K562 (cell line): ENCODE measurements around the gene ARHGAP26. TPM values are rescaled to one million over a fixed set of nuclear protein-coding genes. Genes with fewer than 3 reads are reported as not detected.

Experiments used
- ATAC-seq: fragments of 200-7000 bp; cut with Tn5 transposase; 3 replicates; pipeline ENCODE4 v1.9.1; 2020; ENCODE audit warnings: moderate library complexity
- BruUV-seq: library from RNA; stranded (reverse); fragments of 400-500 nt; replicated peaks from 2 replicates; lab custom pipeline; 2021; lab: Mats Ljungman, UMichigan
- CTCF ChIA-PET: fragments of 300-600 bp; formaldehyde crosslinking; extraction: SDS; loops from one replicate; lab custom pipeline; 2021; ENCODE audit warnings: low intra/inter-chr PET ratio; lab: Yijun Ruan, JAX
- POLR2A ChIA-PET: fragments of 300-600, 350-650 bp; sonication (Branson Sonifier 250); formaldehyde crosslinking; extraction: SDS; loops from one replicate; lab custom pipeline; 2021; ENCODE audit warnings: antibody characterized with exemption, inconsistent platforms; lab: Yijun Ruan, JAX
- DNase-seq, 4 experiments: peaks; one replicate each; pipeline versions ENCODE4 v3.0.0 to v3.0.0-alpha.2; 2011 to 2018; ENCODE audit warnings: low spot score in 3 of 4, mixed read lengths in 3 of 4; ENCODE audit errors: extremely low read depth in 1 of 4
- FAIRE-seq: peaks from 2 replicates; lab custom pipeline; 2011; peaks lifted over from hg19 to GRCh38; lab: Jason Lieb, UNC
- H2AFZ ChIP-seq: 2 replicates; pipeline ENCODE4 v1.6.0; 2011; ENCODE audit warnings: low read depth, low read length, control low read depth, inconsistent platforms
- H3K27ac ChIP-seq: fragments of 200-600 bp; 3 replicates; pipeline ENCODE4 v1.8.0; 2011; ENCODE audit warnings: low read depth, mild to moderate bottlenecking, control low read depth, inconsistent platforms, low read length, moderate library complexity, mixed read lengths; ENCODE audit errors: extremely low read depth
- H3K27me3 ChIP-seq, 2 experiments: fragments of 300-600 bp in 1 of 2; 2 replicates in 1 of 2; 3 replicates in 1 of 2; pipeline versions ENCODE4 v1.6.0 to v1.8.0; 2011; ENCODE audit warnings: inconsistent platforms in 2 of 2, low read length in 2 of 2, mild to moderate bottlenecking in 1 of 2, mixed read lengths in 1 of 2, moderate library complexity in 1 of 2; ENCODE audit not compliant: control insufficient read depth in 2 of 2, insufficient read depth in 2 of 2
- H3K36me3 ChIP-seq: fragments of 300-600 bp; 3 replicates; pipeline ENCODE4 v1.8.0; 2011; ENCODE audit warnings: mild to moderate bottlenecking, low read length, inconsistent platforms; ENCODE audit not compliant: control insufficient read depth, insufficient read depth
- H3K4me1 ChIP-seq, 2 experiments: fragments of 200-600 bp in 1 of 2; replicated peaks in 1 of 2; 2 replicates in 1 of 2; 3 replicates in 1 of 2; pipeline versions ENCODE4 v1.5.1 to v1.8.0; 2011; ENCODE audit warnings: inconsistent platforms in 2 of 2, low read length in 2 of 2, mild to moderate bottlenecking in 1 of 2, mixed read lengths in 1 of 2, moderate library complexity in 1 of 2; ENCODE audit not compliant: control insufficient read depth in 2 of 2, insufficient read depth in 2 of 2
- H3K4me2 ChIP-seq: 2 replicates; pipeline ENCODE4 v1.6.1; 2011; ENCODE audit warnings: low read length, control low read depth, inconsistent platforms, mixed read lengths; ENCODE audit not compliant: insufficient read depth
- H3K4me3 ChIP-seq: fragments of 200-600 bp; sonication (generic), shearing (Covaris generic); 2 replicates; pipeline ENCODE4 v1.5.1; 2016; ENCODE audit warnings: control low read depth, inconsistent platforms
- H3K79me2 ChIP-seq: fragments of 200-600 bp; 3 replicates; pipeline ENCODE4 v1.8.0; 2011; ENCODE audit warnings: low read length, inconsistent platforms; ENCODE audit not compliant: control insufficient read depth, insufficient read depth
- H3K9ac ChIP-seq, 2 experiments: 2 replicates each; pipeline versions ENCODE4 v1.6.0 to v1.6.1; 2011; ENCODE audit warnings: low read depth in 2 of 2, low read length in 2 of 2, control low read depth in 1 of 2, inconsistent platforms in 1 of 2, mild to moderate bottlenecking in 1 of 2, mixed read lengths in 1 of 2; ENCODE audit not compliant: insufficient read depth in 1 of 2
- H3K9me1 ChIP-seq: one replicate; pipeline ENCODE4 v1.6.0; 2011; ENCODE audit warnings: inconsistent platforms, mild to moderate bottlenecking, low read length, moderate library complexity; ENCODE audit not compliant: control insufficient read depth, insufficient read depth
- H3K9me3 ChIP-seq: replicated peaks from 2 replicates; pipeline ENCODE4 v1.5.1; 2011; ENCODE audit warnings: low read depth, low read length, inconsistent platforms; ENCODE audit not compliant: control insufficient read depth, insufficient read depth
- H4K20me1 ChIP-seq: replicated peaks from 2 replicates; pipeline ENCODE4 v1.6.1; 2011; ENCODE audit warnings: low read length, inconsistent platforms, mixed read lengths; ENCODE audit not compliant: control insufficient read depth, insufficient read depth
- ELF4 ChIP-seq: fragments of 450-650 bp; formaldehyde crosslinking; IDR thresholded peaks from 2 replicates; pipeline ENCODE4 v1.4.0; 2022; ENCODE audit warnings: missing genetic modification characterization
- GATA2 ChIP-seq: sonication (generic); formaldehyde crosslinking; IDR thresholded peaks from 2 replicates; pipeline ENCODE4 v1.4.0; 2020; ENCODE audit warnings: mild to moderate bottlenecking, missing genetic modification reagents
- HOXB6 ChIP-seq: fragments of 250-450 bp; sonication (Bioruptor Pico); IDR thresholded peaks from 2 replicates; pipeline ENCODE4 v1.5.1; 2022; ENCODE audit warnings: mild to moderate bottlenecking, borderline replicate concordance
- NONO ChIP-seq, 2 experiments: fragments of 200-400 bp in 1 of 2; fragments of 450-650 bp in 1 of 2; formaldehyde crosslinking in 1 of 2; IDR thresholded peaks; 2 replicates each; pipeline ENCODE4 v1.6.1; 2017; ENCODE audit warnings: low read depth in 2 of 2, mild to moderate bottlenecking in 2 of 2, moderate library complexity in 2 of 2, low read length in 1 of 2
- TAF1 ChIP-seq: IDR thresholded peaks from 2 replicates; pipeline ENCODE4 v1.6.1; 2011; ENCODE audit warnings: mild to moderate bottlenecking, low read length, moderate library complexity; ENCODE audit not compliant: insufficient read depth, control insufficient read depth, severe bottlenecking; ENCODE audit errors: extremely low read depth
- TAF9B ChIP-seq: fragments of 450-650 bp; IDR thresholded peaks from 2 replicates; pipeline ENCODE4 v1.6.1; 2018; ENCODE audit warnings: mild to moderate bottlenecking; ENCODE audit not compliant: partially characterized antibody
- ZNF766 ChIP-seq: fragments of 200-800 bp; sonication (Bioruptor generic); conservative IDR thresholded peaks from 2 replicates; pipeline ENCODE4 v1.6.1; 2016; ENCODE audit warnings: missing genetic modification characterization, missing compliant biosample characterization
- ZNF830 ChIP-seq: fragments of 250-450 bp; sonication (Bioruptor Pico); IDR thresholded peaks from 2 replicates; pipeline ENCODE4 v1.5.0; 2021; ENCODE audit warnings: mild to moderate bottlenecking
- WGBS: fragments of 100-300 bp; shearing (Covaris generic); methylation state at CpG from one replicate; pipeline ENCODE4 v1.1.6; 2016; ENCODE audit warnings: low coverage, mixed read lengths; ENCODE audit not compliant: insufficient coverage; ENCODE audit errors: missing lambda C conversion rate; 5-methylcytosine and 5-hydroxymethylcytosine counted together
- in situ Hi-C: fragments of 300-500 bp; cut with MboI; formaldehyde crosslinking; loops from 4 replicates; pipeline ENCODE4 v1.15.0; 2018; ENCODE audit warnings: inconsistent platforms, mixed read lengths
- intact Hi-C: fragments of 100-400 bp; cut with micrococcal nuclease; formaldehyde crosslinking; loops from 2 replicates; pipeline ENCODE4 v1.14.2; 2022
- polyA plus RNA-seq, 8 experiments: library from polyadenylated mRNA; depleted of rRNA in 4 of 8; stranded (reverse) in 5 of 8; unstranded in 3 of 8; fragments of >200 nt; fragmentation: Nextera tagmentation in 2 of 8; fragmentation: Illumina TruSeq in 1 of 8; extraction: Ambion mirVana in 2 of 8; extraction: Trizol in 1 of 8; gene quantifications; 2 replicates each; pipeline versions ENCODE4 v1.2.1 to v1.2.3, GENCODE V29; 2011 to 2014; ENCODE audit warnings: inconsistent platforms in 1 of 8, missing spikeins in 1 of 8
- total RNA-seq, 7 experiments: library from RNA; depleted of rRNA in 6 of 7; stranded (reverse); fragments of >200 nt in 6 of 7; fragmentation: Illumina TruSeq in 2 of 7; extraction: Trizol in 2 of 7; gene quantifications; 2 replicates each; pipeline versions ENCODE4 v1.2.1 to v1.2.3, GENCODE V29; 2011 to 2021; ENCODE audit warnings: low replicate concordance in 1 of 7
- TF ChIP-seq, protein P1 (sequence below): fragments of 250-450 bp; sonication (Bioruptor Pico); IDR thresholded peaks from 2 replicates; pipeline ENCODE4 v1.8.0; 2021; ENCODE audit warnings: moderate library complexity, mild to moderate bottlenecking, inconsistent platforms
- TF ChIP-seq, protein P2 (sequence below): fragments of 250-450 bp; sonication (Bioruptor Pico); IDR thresholded peaks from 2 replicates; pipeline ENCODE4 v1.5.0; 2021
- TF ChIP-seq, protein P3 (sequence below): sonication (generic); formaldehyde crosslinking; IDR thresholded peaks from 2 replicates; pipeline ENCODE4 v1.8.0; 2022; ENCODE audit warnings: mild to moderate bottlenecking, missing genetic modification reagents, borderline replicate concordance
- TF ChIP-seq, protein P4 (sequence below): fragments of 200-800 bp; sonication (Bioruptor generic); IDR thresholded peaks from 2 replicates; pipeline ENCODE4 v1.6.1; 2017; ENCODE audit warnings: missing genetic modification characterization, missing compliant biosample characterization

The ARHGAP26 gene
- total and polyA plus RNA-seq, 9 of the 15 experiments (the other 6 are each of a cell fraction or from before 2014, with no cell fraction given): 0.13 to 1.1 (median 0.55) TPM

DNA sequence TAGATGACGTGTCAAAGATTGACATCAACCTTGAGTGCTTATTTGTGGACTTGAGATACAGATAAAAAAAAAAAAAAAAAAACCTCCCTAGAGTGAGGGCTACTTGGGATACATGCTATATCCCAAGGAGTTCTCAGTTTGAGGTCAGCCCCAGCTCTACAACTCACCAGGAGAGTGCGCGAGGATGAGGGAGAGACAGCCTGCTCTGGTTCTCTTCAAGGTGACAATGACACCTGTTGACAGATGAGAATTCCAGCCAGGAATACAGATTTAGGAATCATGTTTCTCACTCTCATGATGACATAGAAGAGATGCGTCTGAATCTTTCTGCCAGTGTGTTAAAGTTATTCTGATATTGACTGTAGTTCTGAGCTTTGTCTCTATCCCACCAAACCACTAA, 24.9 kb upstream of the ARHGAP26 start:
- Histone ChIP-seq H4K20me1 (no peaks in the 10 kb centered on the region), H3K4me1 (no peaks in the 10 kb centered on the region), H3K9me3 (no peaks in the 10 kb centered on the region), H3K79me2 (no peaks in the 10 kb centered on the region), H3K4me3 (no peak overlapping the region), H3K36me3 (no peaks in the 10 kb centered on the region), H3K27me3 (peaks cover 0 to 5% of the 10 kb centered on the region in 2 experiments; a peak in 1 of 5 replicates), H3K27ac (no peak overlapping the region), H3K4me2 (no peak overlapping the region), H2AFZ (no peak overlapping the region), H3K9ac (no peak overlapping the region), H3K9me1 (no peaks in the 10 kb centered on the region)
- TF ChIP-seq, protein P1, sequence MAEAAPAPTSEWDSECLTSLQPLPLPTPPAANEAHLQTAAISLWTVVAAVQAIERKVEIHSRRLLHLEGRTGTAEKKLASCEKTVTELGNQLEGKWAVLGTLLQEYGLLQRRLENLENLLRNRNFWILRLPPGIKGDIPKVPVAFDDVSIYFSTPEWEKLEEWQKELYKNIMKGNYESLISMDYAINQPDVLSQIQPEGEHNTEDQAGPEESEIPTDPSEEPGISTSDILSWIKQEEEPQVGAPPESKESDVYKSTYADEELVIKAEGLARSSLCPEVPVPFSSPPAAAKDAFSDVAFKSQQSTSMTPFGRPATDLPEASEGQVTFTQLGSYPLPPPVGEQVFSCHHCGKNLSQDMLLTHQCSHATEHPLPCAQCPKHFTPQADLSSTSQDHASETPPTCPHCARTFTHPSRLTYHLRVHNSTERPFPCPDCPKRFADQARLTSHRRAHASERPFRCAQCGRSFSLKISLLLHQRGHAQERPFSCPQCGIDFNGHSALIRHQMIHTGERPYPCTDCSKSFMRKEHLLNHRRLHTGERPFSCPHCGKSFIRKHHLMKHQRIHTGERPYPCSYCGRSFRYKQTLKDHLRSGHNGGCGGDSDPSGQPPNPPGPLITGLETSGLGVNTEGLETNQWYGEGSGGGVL (CRISPR knock-in tag): no peak
- TF ChIP-seq, protein P2, sequence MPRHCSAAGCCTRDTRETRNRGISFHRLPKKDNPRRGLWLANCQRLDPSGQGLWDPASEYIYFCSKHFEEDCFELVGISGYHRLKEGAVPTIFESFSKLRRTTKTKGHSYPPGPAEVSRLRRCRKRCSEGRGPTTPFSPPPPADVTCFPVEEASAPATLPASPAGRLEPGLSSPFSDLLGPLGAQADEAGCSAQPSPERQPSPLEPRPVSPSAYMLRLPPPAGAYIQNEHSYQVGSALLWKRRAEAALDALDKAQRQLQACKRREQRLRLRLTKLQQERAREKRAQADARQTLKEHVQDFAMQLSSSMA (CRISPR knock-in tag): no peak
- TF ChIP-seq HOXB6 (CRISPR knock-in tag) (no peak), ZNF766 (CRISPR knock-in tag) (no peak), TAF9B (no peak), GATA2 (CRISPR knock-in tag) (no peak), NONO (IDR thresholded peaks at IDR 0.05; ENCODE audit: low read depth in 2 of 2, low read length in 1 of 2) (no peak), TAF1 (no peak), ELF4 (CRISPR knock-in tag) (no peak), ZNF830 (CRISPR knock-in tag) (no peak)
- TF ChIP-seq, protein P3, sequence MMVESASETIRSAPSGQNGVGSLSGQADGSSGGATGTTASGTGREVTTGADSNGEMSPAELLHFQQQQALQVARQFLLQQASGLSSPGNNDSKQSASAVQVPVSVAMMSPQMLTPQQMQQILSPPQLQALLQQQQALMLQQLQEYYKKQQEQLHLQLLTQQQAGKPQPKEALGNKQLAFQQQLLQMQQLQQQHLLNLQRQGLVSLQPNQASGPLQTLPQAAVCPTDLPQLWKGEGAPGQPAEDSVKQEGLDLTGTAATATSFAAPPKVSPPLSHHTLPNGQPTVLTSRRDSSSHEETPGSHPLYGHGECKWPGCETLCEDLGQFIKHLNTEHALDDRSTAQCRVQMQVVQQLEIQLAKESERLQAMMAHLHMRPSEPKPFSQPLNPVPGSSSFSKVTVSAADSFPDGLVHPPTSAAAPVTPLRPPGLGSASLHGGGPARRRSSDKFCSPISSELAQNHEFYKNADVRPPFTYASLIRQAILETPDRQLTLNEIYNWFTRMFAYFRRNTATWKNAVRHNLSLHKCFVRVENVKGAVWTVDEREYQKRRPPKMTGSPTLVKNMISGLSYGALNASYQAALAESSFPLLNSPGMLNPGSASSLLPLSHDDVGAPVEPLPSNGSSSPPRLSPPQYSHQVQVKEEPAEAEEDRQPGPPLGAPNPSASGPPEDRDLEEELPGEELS: no peak
- TF ChIP-seq, protein P4, sequence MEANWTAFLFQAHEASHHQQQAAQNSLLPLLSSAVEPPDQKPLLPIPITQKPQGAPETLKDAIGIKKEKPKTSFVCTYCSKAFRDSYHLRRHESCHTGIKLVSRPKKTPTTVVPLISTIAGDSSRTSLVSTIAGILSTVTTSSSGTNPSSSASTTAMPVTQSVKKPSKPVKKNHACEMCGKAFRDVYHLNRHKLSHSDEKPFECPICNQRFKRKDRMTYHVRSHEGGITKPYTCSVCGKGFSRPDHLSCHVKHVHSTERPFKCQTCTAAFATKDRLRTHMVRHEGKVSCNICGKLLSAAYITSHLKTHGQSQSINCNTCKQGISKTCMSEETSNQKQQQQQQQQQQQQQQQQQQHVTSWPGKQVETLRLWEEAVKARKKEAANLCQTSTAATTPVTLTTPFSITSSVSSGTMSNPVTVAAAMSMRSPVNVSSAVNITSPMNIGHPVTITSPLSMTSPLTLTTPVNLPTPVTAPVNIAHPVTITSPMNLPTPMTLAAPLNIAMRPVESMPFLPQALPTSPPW (CRISPR knock-in tag): no peak
- no TSS peak for BruUV-seq
- WGBS: 32% methylated on average over 4 of the region's 4 CpGs
- ChIA-PET POLR2A (interaction anchor here (0.7 kb wide), 1 partner anchor 30 kb away, joined by 3 read pairs; no protein-coding TSS in a partner anchor), CTCF (interaction anchor here (5.4 kb wide), 1 partner anchor 134 kb away, joined by 47 read pairs; no protein-coding TSS in a partner anchor)
- intact Hi-C loops: no loop called here
- ATAC-seq: no peak
- no peak for FAIRE-seq
- DNase-seq: no peak
- in situ Hi-C loops: no loop called here
